ENCODE measurements around the gene CTNND1.

Gene CTNND1

DNA sequence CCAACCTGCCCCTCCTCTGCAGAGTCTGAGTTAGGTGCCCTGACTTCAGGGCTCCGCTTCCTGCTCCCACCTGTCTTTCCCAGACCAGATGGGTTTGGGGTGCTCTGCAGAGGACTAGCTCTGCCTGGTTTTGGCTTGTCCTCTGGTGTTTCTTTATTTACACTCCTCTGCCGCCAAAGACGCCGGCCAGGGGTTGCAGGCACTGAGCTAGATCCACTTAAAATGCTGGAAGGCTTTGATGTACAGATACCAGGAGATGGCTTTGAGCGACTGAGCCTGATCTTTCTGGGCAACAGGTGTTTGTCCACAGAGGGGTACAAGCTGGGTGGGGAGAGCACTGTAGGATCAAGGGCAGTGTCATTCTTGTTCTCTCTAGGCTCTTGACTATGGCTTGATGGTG lies 16.4 kb upstream of the CTNND1 start:
- no peak for DNase-seq (ENCODE audit: low read depth in 2 of 2)
- TF ChIP-seq, protein P1, sequence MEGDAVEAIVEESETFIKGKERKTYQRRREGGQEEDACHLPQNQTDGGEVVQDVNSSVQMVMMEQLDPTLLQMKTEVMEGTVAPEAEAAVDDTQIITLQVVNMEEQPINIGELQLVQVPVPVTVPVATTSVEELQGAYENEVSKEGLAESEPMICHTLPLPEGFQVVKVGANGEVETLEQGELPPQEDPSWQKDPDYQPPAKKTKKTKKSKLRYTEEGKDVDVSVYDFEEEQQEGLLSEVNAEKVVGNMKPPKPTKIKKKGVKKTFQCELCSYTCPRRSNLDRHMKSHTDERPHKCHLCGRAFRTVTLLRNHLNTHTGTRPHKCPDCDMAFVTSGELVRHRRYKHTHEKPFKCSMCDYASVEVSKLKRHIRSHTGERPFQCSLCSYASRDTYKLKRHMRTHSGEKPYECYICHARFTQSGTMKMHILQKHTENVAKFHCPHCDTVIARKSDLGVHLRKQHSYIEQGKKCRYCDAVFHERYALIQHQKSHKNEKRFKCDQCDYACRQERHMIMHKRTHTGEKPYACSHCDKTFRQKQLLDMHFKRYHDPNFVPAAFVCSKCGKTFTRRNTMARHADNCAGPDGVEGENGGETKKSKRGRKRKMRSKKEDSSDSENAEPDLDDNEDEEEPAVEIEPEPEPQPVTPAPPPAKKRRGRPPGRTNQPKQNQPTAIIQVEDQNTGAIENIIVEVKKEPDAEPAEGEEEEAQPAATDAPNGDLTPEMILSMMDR (IDR thresholded peaks at IDR 0.05; ENCODE audit: low read depth, low read length), result no peak
- no peak overlapping the region for H3K4me3 ChIP-seq (replicated peaks in 1 of 2; ENCODE audit: low read depth in 2 of 2, low read length in 2 of 2)

- no peak for DNase-seq (ENCODE audit: low read depth in 2 of 2)
- TF ChIP-seq, protein P1 (IDR thresholded peaks at IDR 0.05; ENCODE audit: low read depth, low read length), result no peak
- no peak overlapping the region for H3K4me3 ChIP-seq (replicated peaks in 1 of 2; ENCODE audit: low read depth in 2 of 2, low read length in 2 of 2)
Measured at GRCh38 chr11:57746920-57747319, 14.7 kb upstream of the CTNND1 start.

GRCh38 chr11:57751176-57751575 lies 10.4 kb upstream of the CTNND1 start:
- TF ChIP-seq, protein P1 (IDR thresholded peaks at IDR 0.05; ENCODE audit: low read depth, low read length), result no peak
- no peak overlapping the region for H3K4me3 ChIP-seq (replicated peaks in 1 of 2; ENCODE audit: low read depth in 2 of 2, low read length in 2 of 2)
- DNase-seq (ENCODE audit: low read depth in 2 of 2), result no peak

- DNase-seq (ENCODE audit: low read depth in 2 of 2), result peak; percentile 74 to 78
- no peak within 1 kb of the TSS for H3K4me3 ChIP-seq (replicated peaks in 1 of 2; ENCODE audit: low read depth in 2 of 2, low read length in 2 of 2)
- TF ChIP-seq, protein P1 (IDR thresholded peaks at IDR 0.05; ENCODE audit: low read depth, low read length), result peak; percentile 59
Measured at GRCh38 chr11:57751676-57752253, 9.8 kb upstream of the CTNND1 start, which contains the start of gene BTBD18. BTBD18 (minus strand) TSS chr11:57751819; CDS start chr11:57751188, 631 bp downstream.

DNA sequence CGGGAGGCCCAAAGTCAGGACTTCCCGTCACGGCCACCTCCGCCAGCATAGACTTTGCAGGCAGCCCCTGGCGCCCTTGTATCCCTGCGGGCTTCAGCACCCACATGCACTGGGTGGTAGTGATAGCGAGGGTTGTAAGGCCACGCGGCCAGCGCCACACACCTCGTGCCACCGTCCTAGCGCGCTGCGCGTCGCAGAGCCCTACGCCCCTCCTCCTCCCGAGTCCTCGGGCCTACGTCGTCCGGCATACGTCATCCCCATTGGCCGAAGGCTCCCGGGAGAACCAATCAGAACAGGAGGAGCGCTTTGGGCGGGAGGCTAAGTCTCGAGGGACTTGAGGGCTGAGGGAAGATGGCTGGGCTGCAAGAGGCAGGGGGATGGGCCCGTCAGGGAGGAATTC lies 8.6 kb upstream of the CTNND1 start:
- H3K4me3 ChIP-seq (replicated peaks in 1 of 2; ENCODE audit: low read depth in 2 of 2, low read length in 2 of 2), result no peak overlapping the region
- DNase-seq (ENCODE audit: low read depth in 2 of 2), result no peak
- TF ChIP-seq, protein P1 (IDR thresholded peaks at IDR 0.05; ENCODE audit: low read depth, low read length), result no peak

GRCh38 chr11:57758174-57758573 lies 3.4 kb upstream of the CTNND1 start:
- H3K4me3 ChIP-seq (replicated peaks in 1 of 2; ENCODE audit: low read depth in 2 of 2, low read length in 2 of 2), result no peak overlapping the region
- TF ChIP-seq, protein P1 (IDR thresholded peaks at IDR 0.05; ENCODE audit: low read depth, low read length), result no peak
- DNase-seq (ENCODE audit: low read depth in 2 of 2), result no peak

All from cardiac fibroblast (primary cell).